NCI-H226 (cell line): ENCODE results near the gene KIAA1614.

Experiments used
- DNase-seq: peaks from one replicate; pipeline ENCODE4 v3.0.0-alpha.2; 2015

The KIAA1614 gene, protein sequence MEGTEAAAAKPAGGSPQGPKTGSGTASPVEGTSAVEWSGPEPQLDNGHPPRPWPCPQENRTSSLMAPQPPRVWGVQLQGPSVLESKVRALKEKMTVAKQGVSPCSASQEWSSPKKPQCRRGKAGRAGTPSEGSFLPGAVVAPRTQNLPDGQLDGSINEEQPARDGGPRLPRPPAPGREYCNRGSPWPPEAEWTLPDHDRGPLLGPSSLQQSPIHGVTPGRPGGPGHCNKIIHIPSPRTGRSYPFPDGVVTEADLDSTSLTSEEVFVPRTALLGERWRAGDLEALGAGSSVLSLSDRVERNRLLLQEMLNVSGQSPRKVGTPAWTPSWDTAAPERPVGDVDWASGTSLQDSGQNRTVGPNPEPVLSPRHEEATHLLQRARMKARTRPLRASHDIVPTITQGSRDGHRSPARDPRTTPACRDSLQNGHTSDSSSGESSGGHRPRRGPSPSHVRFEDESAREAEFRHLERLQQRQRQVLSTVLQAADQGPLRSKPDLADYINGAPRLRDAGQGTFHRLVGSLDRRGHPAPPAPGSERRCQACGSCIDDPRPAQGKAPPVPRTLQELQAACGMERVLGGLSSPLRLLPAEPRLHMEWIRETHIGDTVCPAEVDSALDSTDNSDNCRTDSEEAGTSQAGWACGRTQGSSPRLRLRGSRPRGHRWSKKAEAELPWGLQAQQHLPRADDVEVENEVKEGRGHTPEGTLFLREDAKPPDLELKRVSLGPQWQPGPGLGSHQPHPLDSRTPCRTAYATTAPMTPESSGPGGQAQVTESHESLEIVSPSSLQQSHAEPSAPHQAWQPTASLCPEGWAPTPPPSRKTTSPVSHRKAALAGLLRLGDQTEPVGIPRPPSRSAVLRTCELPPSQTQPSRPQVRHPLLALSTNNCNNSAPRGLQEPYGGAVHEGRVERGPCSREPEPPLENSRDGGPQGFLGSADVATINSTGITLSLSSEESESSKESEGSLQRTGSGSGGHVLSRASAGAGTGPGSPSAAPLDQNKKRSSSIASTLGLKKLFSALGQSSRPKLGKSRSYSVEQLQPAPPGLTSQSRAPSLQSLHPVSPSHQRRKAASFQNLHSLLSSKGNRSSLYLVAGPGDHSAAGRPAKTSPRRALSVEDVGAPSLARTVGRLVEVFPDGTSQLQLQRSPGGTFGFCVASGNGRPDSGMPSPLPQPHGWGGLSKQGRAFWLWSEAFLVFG

DNA sequence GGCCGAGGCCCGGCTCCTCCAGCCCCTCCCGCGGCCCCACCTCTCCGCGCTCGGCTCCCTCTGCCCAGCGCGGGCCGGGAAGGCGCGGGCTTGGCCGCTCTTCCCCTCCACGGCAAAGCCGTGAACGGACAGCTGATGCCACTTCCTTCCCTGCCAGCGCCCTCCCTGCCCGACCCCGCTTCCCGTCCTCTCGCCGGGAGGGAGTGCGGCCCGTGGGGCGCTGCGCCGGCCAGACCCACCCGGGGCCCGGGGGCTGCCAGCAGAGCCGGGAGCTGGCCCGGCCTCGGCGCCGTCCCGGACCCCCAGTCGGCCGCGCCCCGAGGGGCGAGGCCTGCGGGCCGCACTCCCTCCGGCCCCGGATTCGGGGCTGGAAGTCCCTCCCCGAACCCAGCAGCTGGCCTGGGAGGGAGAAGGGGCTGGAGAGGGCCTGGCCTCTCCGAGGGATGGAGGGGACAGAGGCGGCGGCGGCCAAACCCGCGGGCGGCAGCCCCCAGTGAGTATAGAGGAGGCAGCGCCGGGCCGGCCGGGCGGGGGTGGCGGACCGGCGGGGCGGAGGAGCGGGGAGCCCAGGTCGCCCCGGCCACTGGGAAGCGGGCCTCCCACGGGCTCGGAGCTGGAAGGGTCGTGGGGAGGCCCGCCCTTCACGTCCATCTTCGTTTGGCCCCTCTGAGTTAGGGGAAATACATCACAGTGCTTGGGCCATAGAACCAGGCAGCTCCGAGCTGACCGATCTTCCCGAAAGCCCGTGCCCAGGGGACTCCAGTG, at the start of gene KIAA1614:
KIAA1614 (plus strand) TSS at position 97 of the 765 bp plus-strand sequence; CDS start at position 444, 347 bp downstream.
- DNase-seq = no peak

DNA sequence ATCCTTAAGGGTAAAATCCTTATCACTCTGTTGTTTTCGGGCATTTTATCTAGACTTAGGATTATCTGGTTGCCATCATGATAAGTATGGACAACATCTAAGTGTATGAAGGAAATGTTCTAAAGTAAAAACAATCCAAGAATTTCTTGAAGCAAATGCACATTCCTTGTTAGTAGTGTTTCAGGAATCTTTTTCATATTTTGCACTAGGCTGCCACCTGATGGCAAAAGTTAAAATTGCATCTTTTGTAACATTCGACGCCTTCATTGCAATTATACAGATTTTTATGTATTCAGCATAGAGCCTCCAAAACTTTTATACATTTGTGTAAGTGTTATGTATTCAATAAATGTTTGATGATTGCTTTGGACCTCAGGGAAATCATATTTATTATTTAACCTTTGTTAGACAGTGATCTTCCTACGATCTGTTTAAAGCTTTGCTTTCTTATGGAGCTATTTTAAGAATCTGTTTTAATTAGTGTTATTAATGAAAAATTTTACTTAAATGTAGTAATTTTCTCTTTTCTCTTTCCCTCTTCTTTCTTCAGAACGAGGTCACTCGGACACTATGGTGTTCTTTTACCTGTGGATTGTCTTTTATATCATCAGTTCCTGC, 49.4 kb upstream of the KIAA1614 start:
- DNase-seq = peak; percentile 40

DNA sequence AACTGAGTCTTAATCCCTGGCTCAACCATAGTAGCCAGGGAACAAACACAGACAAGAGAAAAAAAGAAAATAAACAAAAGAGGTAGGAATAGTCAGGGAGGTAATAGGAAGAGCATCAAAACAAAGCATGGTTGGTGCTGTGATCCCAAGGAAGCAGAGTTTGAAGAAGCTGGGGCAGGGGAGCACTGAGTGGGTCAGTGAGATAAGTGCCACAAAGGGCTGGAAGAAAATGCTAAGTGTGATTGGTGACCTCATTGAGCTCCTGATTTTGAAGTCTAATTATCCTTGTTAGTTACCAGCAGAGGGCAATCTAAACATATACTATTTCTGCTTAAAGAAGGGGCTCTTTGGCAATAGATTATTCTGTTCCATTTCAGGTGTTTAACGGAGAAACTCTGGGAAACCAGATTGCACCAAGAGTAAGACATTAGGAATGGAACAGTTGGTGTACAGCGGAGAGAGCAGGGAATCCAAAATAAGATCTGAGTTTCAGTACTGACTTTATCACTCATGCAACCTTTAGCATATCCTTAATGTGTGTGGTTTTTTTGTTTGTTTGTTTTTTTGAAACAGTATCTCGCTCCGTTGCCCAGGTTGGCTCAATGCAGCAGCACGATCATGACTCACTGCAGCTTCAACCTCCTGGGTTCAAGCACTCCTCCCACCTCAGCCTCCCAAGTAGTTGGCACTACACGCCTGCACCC, 30.7 kb upstream of the KIAA1614 start:
- DNase-seq = peak; percentile 26

DNA sequence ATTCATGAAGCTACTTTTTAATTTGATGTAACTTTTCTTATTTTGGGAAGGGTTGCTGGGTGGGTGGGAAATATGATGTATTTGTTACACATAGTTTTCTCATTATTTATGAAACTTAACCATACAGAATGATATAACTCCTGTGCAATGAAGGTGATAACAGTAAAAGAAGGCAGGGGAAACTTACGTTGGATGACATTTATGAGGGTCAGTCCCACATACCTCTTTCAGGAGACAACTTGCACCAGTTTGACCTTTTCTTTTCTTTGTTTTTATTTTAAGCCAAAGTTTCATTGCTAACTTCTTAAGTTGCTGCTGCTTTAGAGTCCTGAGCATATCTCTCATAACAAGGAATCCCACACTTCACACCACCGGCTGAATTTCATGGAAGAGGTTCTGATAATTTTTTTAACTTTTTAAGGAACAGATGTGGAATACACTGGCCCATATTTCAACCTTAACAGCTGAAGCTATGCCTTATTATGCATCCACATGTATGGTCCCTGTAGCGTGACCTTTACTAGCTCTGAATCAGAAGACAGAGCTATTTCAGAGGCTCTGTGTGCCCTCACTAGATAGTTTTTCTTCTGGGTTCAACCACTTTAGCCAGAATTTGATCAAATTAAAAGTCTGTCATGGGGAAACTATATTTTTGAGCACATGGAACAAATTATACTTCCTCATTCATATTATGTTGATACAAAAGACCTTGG, 28.0 kb upstream of the KIAA1614 start:
- DNase-seq = no peak

DNA sequence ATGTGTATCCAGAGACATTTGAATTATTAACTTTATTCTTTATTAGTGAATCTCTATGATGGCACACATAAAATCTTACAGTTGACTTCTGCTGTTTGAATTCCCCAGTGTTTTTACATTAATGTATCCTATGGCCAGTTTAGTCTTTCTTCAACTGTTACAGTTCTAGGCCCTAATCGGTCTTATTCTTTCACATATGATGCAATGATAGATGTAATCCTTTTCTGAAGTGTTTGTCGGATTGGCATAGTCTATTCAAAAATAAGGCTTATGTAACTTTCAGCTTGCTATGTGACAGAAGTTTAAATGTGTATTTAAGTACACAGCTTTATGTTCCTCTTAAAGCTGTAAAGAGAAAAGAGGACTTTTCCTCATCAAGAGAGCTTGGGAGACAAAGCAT, 26.4 kb upstream of the KIAA1614 start:
- DNase-seq = no peak

DNA sequence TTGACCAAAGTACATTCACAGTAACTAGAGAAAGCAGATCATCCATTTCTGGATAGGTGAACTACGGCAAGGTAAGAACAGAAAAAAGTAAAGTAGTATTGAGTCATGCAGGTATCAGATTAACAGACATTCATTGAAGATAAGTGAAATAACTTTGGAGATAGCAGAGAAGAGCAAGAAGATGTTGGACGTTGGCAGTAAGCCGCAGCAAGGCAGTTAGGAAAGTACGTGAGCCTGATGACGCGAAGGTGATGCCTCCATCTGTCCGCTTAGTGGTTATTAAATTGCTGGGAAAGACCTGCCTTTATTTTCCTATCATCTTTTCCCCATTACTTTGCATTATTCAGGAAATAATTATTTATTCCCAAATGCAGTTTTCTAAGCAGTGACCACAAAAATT, 24.9 kb upstream of the KIAA1614 start:
- DNase-seq = no peak

DNA sequence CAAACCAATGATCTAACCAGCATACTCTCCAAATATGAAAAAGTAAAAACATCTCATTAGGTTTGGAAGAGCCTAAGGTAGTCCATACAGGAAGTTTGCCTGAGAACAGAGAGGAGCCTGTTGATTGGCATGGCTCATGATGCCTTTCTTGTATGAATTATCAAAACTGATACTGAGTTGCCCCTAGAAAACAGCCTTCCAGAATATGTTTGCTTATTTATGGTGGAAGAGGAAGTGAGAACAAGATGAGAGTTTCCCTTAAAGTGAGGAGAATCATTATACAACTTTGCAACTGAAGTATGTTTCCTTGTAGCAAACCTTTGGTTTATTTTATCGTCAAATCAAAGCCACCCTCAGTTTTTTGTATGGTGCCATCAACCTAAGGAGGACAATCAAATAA, 23.8 kb upstream of the KIAA1614 start:
- no peak for DNase-seq

DNA sequence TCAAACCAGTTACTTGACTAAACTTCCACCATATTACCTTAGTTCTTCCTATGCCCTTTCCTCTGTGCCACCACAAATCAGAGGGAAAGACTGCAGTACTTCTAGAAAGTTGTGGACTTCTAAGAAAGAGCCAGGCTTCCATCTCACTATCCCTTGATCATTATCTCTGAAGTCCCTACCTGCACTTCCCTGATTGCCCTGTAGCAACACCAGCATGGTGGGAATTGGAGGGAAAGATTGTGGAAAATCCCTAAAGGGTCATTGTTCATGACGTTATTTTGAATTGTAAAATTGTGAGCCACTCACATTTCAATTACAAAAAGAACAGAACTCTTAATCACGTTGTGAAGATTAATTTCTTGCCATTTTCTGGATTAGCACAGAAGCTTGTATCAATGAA, 23.4 kb upstream of the KIAA1614 start:
- DNase-seq = no peak

DNA sequence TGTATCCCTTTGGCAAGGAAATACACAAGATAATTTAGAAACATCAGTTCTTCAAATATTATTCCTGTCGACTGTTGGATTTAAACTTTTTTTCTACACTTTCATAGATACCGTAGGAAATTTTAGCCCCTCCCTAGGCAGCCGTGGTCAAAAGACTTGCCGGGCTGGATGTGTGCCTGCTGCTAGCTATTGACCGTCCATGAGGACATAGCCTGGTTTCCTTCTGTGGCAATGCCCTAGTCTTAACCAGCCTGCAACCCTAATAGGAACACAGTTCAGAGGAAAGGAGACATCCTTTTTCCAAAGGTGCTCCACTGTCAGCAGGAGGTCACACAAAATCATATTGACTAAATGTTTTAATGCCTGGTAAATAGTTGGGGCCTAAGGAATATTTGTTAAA, 20.4 kb upstream of the KIAA1614 start:
- DNase-seq = no peak

DNA sequence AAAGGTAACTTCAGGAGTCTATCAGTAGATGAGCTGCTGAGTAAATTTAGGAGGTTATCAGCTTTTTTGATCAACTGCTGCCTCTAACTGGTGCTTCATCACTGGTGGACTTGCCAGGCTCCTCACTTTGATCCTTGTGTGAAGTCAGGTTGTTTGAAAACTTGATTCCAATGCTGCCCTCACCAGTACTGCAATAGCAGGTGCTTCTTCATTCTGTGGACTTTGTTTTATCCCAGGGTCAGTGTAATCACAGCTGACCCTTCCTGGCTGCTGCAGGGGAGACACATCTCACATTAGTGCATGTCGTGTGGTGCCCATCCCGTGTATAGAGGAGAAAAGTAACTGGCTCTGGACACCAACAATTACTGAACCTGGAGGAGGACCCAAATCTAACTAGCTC, 20.0 kb upstream of the KIAA1614 start:
- no peak for DNase-seq

DNA sequence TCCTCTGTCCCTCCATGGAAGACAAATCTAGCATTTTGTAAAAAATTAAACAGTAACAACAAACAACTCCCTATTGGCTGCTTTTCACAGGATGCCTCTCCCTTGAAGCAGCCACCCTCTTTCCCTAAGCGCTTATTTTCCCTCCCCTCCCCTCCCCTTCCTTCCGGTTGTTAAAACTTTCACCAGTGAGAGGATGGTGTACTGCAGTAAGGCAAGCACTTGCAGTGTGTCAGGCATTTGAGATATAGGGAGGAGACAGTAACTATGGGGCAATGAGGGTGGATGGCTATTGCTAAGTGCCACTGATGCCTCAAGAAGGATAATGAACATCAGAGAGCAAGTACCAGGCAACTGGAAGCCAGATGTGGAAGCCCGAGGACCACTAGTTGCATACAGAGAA, 19.1 kb upstream of the KIAA1614 start:
- DNase-seq = no peak

DNA sequence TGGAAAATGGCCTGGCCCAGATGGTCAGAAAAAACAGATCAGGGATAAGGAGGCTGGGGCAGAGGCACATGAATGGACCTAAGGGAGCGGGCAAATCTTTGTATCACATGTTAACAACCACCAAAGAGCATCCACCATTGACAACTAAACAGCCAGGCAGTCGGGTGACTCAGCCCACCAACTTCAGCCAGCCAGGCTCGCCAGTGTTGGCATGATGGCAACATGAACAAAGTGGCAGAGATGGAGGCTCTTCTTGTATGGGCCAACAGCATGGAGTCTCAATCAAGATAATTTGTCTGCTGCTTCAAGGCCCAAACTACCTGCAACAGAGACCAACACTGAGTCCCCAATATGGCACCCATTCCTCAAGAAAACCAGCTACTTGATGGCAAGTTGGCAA, 16.5 kb upstream of the KIAA1614 start:
- no peak for DNase-seq

DNA sequence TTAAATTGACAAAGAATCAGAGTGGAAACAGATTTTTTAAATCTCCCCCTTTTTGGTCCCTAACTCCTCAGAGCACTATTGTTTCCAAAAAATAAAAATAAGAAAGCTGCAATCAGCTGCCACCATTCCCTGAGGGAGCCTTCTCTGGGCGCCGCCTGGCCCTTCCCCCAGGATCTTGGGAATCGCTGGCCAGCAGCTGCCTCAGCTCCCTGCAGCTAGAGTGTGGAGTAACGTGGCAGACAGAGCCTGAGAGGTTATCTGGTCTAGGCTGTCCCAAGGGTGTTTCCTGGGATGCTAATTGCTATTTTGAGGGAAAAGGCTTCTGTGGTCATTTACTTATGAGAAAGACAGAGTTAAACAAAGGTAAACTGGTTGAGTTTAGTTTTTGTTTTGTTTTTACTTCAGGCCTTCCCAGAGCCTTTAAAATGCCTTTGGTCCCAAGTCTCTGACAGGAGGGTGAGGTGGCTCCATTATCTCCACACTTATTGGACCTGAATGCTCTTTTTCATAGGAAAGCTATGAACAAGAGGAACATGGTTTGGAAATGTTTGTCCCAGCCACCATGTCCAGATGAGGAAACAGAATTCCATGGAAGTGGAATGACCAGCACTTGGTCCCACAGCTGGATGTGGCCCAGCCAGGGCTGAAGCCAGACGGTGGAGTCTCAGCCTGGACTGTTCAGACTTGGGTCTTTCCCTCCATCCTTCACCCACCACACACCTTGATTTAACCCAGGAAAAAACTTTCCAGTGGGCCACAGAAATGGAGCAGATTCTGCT, 14.1 kb upstream of the KIAA1614 start:
- no peak for DNase-seq

DNA sequence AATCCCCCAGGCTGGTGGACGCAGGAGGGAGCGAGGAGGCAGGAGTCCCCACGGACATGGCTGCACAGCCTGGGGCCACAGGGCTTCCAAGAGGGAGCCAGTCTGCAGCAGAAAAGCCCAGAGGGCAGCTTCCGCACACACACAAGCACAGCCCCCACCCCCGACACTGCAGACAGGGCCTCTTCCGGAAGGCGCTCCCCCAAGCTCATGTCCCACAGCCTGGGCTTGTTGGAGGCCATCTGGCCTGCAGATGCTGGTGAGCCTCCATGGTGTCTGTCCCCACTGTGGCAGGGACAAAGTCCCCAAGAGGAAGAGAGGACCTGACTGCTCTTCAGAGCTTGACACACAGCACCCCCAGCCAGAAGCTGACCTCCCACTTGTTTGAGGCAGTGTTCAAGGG, 13.4 kb upstream of the KIAA1614 start:
- no peak for DNase-seq

DNA sequence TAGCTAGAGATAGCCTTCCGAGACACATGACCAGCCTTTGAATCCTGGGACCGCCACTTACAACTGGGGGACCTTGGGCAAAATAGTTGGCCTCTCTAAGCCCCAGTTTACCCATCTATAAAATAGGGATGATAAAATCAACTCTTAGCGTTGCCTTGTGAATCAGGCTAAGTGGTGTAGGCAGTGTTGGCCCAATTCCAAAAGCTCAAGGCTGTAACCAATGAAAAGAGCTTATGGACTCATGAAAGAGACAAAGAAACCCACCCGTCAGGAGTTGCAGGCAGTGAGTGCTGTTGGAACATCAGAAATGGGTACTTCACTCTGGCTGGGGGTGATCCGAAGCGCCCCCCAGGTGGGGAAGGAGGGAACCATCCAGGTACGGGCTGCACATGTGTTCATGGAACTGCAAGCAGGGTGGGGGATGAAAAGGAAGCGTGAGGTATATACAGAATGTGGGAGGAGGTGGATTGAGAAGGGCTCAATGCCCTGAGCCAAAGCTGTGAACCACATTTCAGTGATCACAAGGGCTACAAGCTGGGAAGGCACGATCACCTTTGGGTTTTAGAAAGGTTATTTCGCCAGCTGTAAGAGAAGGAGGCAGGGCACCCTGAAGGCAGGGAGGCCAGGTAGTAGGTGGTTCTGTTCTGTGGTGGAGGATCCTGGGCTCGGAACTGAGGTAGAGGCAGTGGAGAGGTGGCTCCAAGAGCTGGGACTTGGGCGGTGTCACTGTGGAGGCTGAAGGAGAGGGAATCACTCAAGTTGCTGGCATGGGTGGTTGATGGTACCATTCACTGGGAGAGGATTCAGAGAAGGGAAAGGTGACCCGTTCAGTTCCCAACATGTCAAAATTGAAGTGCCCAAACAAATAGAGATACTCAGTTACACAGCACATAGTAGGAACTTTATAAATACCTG, 11.4 kb upstream of the KIAA1614 start:
- DNase-seq = no peak

DNA sequence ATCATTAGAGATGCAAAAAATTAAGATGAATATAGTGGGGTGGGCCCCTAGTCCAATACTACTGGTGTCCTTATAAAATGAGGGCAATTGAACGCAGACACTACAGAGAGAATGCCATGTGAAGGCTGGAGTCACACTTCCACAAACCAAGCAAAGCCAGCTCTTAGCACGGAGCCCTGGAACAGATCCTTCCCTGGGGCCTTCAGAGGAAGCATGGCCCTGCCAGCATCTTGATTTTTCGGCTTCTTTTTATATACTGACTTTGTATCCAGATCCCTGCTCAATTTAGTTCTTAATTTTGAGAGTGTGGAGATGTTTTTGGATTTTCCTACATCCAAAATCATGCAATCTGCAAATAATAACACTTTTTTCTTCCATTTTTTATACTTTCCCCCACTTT, 10.2 kb upstream of the KIAA1614 start:
- DNase-seq = no peak

DNA sequence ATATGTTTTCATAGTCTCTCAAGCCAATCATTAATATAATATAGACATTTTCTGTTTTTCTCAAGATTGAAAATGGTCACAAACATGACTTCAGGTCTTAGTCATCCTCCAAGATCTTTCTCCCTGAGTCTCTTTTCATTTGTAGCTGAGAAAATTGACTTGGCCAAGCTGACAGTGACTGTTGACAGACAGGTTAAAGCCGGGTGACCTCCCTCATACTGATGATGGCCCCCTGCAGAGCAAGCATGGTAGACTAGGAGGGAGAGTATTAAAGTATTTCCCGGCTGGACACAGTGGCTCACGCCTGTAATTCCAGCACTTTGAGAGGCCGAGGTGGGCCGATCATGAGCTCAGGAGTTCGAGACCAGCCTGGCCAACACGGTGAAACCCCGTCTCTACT, 6.8 kb upstream of the KIAA1614 start:
- no peak for DNase-seq

DNA sequence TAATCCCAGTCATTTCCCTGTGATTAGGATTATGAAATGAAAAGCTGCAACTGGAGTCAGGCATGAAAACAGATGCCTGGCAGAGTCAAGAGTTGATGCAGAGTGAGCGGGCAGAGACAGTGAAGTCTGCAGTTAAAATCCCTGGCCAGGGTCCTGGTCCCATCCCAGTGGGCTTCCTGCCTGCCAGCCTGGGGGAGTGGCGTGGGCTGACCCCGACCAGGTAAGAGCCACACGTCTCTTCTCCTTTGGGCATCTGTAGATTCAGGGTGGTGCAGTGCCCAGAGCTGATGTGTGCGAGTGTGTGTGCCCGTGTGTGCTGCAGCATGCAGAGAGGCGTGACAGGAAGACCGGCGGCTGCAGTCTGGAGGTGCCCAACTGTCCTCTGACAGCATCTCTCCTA, 6.2 kb upstream of the KIAA1614 start:
- DNase-seq = no peak
